Thyroid gland (tissue), 4 donors: Measurements from ENCODE around the gene GOLGA6D.
"Not testable (repeated sequence)": the region's sequence is repeated elsewhere in the genome, so short reads cannot be mapped to it uniquely, and the experiment has no call there.

ENCODE experiments used
- CTCF ChIP-seq, 6 experiments: fragments of 200-600 bp in 3 of 6; fragments of 450-650 bp in 3 of 6; sonication (generic) in 3 of 6; IDR thresholded peaks; one replicate each; pipeline ENCODE4 v1.5.1; 2016 to 2019; ENCODE audit warnings: antibody characterized with exemption in 6 of 6, mild to moderate bottlenecking in 2 of 6, inconsistent platforms in 1 of 6, moderate library complexity in 1 of 6
- POLR2A ChIP-seq, 2 donors: fragments of 450-650 bp; IDR thresholded peaks; one replicate each; pipeline ENCODE4 v1.6.1; 2017; ENCODE audit warnings: antibody characterized with exemption in 2 of 2, mild to moderate bottlenecking in 2 of 2, moderate library complexity in 1 of 2

- peak in 4 of 6 experiments; percentile 26 to 61 (median 38) for TF ChIP-seq CTCF (IDR thresholded peaks at IDR 0.05)
- not testable (repeated sequence) for TF ChIP-seq POLR2A (IDR thresholded peaks at IDR 0.05)
These were observed 16.7 kb downstream of the GOLGA6D start for GRCh38 chr15:75299311-75299688.
